KBM-7 (cell line): ENCODE results near the gene SLC25A23.

Experiments used
- DNase-seq: peaks from one replicate; pipeline ENCODE4 v3.0.0-alpha.2; 2015
- in situ Hi-C: fragments of 300-500 bp; cut with MboI; formaldehyde crosslinking; loops from 2 replicates; pipeline ENCODE4 v1.14.3; 2020; ENCODE audit warnings: low sequenced_read_pairs, low pct_unique_long_range_greater_than_20kb, mixed read lengths

SLC25A23 gene

GRCh38 chr19:6460099-6460884 lies 700 bp upstream of the SLC25A23 start:
- peak; percentile 99 for DNase-seq
- in situ Hi-C loops: no loop called here

- DNase-seq: no peak
- in situ Hi-C loops: no loop called here
Observed at GRCh38 chr19:6458695-6459261, 814 bp downstream of the SLC25A23 start.

- in situ Hi-C loops: no loop called here
- no peak for DNase-seq
Observed at GRCh38 chr19:6457958-6458694, 1.5 kb downstream of the SLC25A23 start.

- DNase-seq: no peak
- in situ Hi-C loops: no loop called here
Observed at GRCh38 chr19:6455924-6456323, 3.7 kb downstream of the SLC25A23 start.

- DNase-seq: no peak
- in situ Hi-C loops: no loop called here
Observed at GRCh38 chr19:6453951-6454565, 5.5 kb downstream of the SLC25A23 start.

DNA sequence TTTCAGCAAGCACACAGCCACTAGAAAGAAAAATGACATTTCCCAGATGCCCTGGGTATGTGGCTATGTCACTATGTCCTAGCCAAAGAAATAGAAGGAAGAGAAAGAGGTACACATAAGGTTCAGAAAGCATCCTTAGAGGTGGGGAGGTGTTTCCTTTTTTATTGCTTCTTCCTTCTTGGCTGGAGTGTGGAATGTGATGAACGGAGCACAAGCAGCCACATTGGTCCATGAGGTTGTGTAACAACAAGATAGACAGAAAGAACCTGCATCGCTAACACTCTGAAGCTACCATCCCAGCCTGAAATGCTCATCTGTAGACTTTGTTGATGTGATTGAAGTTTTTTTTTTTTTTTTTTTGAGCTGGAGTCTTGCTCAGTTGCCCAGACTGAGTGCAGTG lies 6.7 kb downstream of the SLC25A23 start:
- DNase-seq: no peak
- in situ Hi-C loops: no loop called here

GRCh38 chr19:6452223-6452614 lies 7.4 kb downstream of the SLC25A23 start:
- in situ Hi-C loops: no loop called here
- no peak for DNase-seq

DNA sequence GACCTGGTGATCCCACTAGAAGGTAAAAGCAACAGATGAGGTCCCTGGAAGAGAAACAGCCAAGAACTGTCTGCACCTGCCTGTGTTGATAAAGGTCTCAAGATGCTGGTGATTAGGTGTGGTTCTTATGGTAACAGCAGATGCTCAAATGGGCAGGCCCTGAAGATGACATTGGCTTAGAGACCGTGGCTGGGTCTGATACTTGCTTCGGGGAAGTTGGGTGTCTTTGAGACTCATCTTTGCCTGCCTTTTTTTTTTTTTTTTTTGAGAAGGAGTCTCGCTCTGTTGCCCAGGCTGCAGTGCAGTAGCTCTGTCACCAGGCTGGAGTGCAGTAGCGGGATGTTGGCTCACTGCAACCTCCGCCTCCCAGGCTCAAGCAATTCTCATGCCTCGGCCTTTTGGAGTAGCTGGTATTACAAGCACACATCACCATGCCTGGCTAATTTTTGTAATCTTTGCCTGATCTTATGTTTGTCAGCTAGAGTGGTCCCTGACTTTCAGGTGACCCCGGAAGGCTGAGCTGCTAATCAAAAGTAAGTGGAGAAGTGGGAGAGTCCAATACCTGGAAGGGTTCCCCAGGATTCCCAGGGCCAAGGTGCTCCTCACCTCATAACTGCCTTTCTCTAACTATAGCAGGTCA lies 7.9 kb downstream of the SLC25A23 start:
- in situ Hi-C loops: no loop called here
- DNase-seq: no peak

DNA sequence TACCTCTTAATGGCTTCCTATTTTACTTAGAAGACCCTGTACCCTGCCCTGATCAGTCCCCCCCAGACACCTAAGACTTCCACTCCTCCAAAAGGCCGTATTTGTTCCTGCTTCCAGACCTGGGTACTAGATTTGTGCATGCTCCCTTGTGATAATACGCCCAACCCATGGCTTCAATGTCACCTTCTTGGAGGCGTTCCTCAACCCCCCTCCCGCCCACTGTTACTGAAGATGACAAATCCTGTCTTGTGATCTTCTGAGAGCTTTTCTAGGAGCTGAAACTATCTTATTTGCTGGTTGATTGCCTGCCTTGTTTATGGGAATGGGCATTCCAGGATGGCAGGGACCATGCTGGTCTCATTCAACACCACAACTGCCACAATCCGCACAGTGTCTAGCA lies 9.4 kb downstream of the SLC25A23 start:
- DNase-seq: no peak
- in situ Hi-C loops: no loop called here

DNA sequence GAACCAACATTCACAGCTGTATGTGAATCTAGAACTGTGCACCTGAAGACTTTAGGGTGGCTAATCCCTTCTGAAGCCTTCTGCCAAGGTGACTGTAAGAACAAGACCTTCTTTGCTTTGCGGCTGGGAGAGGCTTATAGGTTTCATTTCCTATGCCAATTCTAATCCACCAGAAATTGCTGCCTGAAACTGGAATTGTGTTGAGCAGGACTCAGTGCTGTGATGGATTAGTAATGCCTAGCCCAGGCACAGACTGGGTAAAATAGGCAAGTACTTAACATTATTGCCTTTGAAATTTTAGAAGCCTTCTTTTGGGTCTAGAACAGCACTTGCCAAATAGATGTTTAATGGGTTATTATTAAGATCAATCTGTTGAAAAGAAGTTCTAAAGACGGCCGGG lies 11.5 kb downstream of the SLC25A23 start:
- DNase-seq: no peak
- in situ Hi-C loops: no loop called here

- in situ Hi-C loops: no loop called here
- no peak for DNase-seq
Observed at GRCh38 chr19:6446452-6446851, 13.1 kb downstream of the SLC25A23 start.

- no peak for DNase-seq
- in situ Hi-C loops: no loop called here
Observed at GRCh38 chr19:6443986-6444385, 15.6 kb downstream of the SLC25A23 start.

GRCh38 chr19:6442087-6442688 lies 17.4 kb downstream of the SLC25A23 start:
- in situ Hi-C loops: no loop called here
- no peak for DNase-seq

GRCh38 chr19:6440905-6441304 lies 18.7 kb downstream of the SLC25A23 start:
- DNase-seq: no peak
- in situ Hi-C loops: no loop called here

- DNase-seq: no peak
- in situ Hi-C loops: no loop called here
Observed at GRCh38 chr19:6439743-6440142, 19.8 kb downstream of the SLC25A23 start.

GRCh38 chr19:6433663-6434062 lies 25.9 kb downstream of the SLC25A23 start, which contains the start of gene SLC25A41:
SLC25A41 (minus strand) TSS chr19:6433763; CDS start chr19:6433693, 70 bp downstream.
- no peak for DNase-seq
- in situ Hi-C loops: no loop called here

DNA sequence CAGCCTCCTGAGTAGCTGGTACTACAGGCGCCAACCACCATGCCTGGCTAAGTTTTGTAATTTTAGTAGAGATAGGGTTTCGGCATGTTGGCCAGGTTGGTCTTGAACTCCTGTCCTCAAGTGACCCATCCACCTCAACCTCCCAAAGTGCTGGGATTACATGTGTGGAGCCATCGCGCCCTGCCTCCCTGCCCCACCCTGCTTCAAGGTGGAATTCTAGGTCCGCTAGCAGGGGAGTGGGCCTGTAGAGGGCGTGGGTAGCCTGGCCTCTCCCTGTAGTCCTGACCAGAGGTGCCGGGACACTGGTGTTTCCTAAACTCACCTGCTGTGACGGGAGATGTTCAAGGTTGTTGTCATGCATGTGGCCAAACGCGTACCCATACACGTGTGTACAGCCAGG lies 26.4 kb downstream of the SLC25A23 start:
- DNase-seq: no peak
- in situ Hi-C loops: no loop called here

DNA sequence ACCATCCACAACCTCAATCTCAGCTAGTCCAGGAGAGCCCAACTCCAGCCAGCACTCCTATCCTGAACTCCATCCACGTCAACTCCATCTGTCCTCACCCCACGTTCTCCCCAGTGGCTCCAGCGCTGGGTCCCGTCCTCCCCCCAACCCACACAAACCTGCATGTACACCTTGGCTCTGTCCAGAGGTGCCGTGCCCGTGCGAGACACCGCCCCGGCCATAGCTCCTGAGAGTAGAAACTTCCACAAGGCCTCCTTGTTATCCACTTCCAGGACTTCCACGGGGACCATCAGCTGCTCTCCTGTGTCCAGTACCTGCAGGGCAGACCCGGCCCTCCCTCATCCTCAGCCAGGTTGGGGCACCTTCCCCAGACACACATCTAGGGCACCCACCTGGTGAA lies 27.7 kb downstream of the SLC25A23 start:
- in situ Hi-C loops: no loop called here

More for the DNA sequence above, 27.7 kb downstream of the SLC25A23 start:
- no peak for DNase-seq
